Embryonic facial prominence (tissue), 1 donor: Measurements from ENCODE around the gene ASIC1.
A peak's percentile ranks its signal among the peaks of the same experiment; 100 is the strongest.

Source experiments
- DNase-seq: peaks from one replicate; pipeline ENCODE4 v3.0.0-alpha.2; 2016; ENCODE audit errors: extremely low spot score

ASIC1 gene

DNA sequence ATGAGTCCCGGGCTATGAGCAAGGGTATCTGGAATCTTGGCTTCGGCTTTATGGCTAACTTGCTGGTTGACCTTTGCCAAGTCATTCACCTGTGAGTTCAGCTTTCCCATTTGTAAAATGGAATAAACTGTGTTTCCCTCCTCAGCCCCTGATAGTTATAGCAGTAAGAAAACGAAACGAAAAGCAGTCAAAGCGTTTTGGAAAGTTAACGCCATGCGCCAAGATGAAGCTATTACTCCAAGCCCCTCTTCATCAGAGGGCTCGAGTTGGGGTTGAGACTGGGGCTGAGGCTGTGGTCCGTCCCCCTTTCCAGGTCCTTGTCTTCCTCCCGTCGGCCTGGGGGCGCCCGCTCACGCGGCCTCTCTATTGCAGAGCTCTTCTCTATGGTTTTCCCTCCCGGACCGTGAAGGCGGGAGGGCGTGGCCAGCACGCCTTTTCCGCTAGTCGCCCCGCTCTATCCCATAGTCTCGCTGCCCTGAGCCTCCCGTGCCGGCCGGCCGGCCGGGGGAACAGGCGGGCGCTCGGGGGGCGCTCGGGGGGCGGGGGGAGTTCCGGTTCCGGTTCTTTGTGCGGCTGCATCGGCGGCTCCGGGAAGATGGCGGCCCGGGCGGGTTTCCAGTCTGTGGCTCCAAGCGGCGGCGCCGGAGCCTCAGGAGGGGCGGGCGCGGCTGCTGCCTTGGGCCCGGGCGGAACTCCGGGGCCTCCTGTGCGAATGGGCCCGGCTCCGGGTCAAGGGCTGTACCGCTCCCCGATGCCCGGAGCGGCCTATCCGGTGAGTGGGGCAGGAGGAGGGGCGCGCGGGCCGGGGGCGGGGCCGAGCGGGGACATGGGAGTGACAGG, 27.6 kb downstream of the ASIC1 start, which contains the start of gene SMARCD1:
SMARCD1 (plus strand) TSS at position 568 of the 840 bp plus-strand sequence; CDS start at position 596, 28 bp downstream.
- peak; percentile 91 for DNase-seq

DNA sequence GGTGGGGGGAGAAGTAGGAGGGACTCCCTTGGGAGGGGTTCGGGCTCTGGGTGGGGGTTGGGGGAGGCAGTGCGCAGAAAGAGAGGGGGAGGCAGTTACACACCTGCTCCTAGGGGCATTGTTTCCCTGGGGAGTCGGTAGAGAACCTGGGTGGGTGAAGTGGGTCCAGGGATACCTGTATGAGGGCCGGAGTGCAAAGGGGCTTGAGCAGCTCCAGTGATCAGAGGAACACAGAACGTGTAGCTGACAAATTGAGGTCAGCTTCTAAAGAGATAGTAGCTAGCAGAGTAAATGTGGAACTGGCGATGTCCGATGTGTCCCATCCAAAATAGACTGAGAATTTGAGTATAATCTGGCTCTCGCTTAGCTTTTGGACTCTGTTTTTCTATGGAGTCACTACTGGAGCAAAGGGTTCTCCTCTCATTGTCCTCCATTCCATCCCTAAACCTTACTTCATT, 28.2 kb downstream of the ASIC1 start:
- no peak for DNase-seq

DNA sequence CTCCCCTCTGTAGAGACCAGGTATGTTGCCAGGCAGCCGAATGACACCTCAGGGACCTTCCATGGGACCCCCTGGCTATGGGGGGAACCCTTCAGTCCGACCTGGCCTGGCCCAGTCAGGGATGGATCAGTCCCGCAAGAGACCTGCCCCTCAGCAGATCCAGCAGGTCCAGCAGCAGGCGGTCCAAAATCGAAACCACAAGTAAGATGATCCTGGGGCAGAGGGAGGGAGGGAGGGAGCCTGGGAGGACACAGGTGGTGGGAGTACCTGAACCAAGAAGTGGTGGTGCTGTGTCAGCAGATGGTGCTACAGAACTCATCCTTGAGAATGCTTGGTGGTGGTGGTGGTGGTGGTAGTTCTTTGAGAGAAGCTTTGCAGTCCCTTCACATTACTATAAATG, 28.8 kb downstream of the ASIC1 start:
- DNase-seq, result no peak

DNA sequence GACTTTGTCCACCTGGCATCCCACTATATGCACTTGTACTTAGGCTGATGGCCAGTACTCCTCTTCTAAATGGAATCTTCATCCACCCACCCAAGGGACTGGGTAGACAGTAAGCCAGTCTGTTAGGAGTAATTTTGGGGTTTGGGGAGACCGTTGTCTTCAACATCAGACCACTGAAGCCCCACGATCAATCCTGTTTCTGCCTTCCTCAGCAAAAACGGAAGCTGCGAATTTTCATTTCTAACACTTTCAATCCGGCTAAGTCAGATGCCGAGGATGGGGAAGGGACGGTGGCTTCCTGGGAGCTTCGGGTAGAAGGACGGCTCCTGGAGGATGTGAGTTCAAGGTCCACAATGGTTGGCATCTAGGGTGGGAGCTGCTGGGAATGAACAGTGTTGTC, 29.8 kb downstream of the ASIC1 start:
- no peak for DNase-seq

DNA sequence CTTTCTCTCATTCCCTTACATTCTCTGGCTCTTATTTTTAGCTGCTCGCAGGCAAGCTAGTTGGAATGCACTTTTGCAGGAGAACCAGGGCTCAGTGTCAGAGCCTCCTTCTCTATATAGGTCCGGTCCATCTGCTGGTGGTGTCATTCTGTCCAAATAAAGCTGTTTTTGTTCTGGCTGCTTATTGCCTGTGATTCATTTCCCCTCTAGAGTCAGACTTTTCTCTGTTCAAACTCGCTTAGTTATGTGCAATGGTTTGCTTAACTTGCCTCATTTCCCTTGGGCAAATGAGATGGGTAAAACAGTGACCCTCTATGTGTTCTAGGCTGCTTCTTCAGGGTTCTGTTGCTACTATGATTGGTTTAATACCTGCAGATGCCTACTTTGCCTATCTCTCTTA, 30.6 kb downstream of the ASIC1 start:
- DNase-seq, result no peak

DNA sequence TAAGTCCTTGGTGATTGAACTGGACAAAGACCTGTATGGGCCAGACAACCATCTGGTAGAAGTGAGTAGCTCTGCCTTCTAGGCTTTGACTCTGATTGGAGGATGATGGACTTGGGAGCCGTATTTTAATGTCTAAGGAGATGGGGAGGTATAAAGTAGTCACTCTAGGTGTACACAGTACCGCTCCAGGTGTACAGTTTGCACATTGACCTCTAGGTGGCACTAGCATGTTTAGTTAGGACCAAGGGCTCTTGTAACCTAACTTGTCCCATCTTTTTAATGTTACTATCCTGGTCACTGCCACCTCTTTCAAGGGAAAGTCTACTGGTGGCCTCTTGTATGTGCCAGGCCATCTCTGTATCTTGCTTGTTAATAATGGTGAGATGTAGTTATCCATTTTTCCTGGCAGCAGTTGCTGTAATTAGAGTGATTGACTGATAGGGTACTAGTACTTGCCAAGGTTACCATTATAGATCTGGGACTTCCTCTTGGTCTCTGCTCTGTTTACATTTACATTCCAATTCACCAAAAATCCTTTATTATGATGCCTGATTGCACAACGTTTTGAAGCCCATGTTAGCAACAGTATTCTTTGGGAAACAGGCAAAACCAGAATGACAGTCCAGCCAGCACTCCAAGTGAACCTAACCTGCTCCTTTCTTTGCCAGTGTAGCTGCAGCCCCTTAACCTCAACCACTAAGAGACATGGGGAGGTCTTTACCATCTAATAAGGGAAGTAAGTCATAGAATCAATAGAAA, 31.4 kb downstream of the ASIC1 start:
- no peak for DNase-seq

DNA sequence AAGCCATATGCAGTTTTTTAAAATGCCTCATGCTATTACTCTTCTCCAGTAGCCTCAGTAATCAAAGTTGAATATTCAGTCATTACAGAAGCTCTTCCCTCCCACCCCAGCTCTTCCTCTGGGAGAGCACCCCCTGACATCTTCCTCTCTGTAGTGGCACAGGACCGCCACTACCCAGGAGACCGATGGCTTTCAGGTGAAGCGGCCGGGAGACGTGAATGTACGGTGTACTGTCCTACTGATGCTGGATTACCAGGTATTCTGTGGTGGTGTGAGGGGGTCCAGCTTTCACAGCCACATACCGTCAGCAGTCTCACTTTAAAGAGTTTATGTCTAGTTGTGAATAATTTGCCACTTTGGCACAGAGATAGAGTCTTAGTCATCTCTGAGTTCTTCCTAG, 32.3 kb downstream of the ASIC1 start:
- no peak for DNase-seq

DNA sequence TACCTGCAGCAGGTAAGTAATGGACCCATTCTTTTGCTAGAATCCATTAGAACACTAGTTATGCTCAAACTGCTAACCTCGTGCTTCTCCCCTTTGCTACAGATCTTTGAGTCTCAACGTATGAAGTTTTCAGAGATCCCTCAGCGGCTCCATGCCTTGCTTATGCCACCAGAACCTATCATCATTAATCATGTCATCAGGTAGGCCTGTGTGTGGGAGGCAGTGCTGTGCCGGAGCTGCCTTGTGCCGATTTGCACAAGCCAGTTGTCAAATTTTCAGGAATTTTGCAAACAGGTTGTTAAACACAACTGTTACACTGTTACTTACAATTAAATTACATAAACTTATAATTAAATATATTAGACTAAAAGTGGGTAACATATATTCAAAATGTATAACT, 33.0 kb downstream of the ASIC1 start:
- no peak for DNase-seq

DNA sequence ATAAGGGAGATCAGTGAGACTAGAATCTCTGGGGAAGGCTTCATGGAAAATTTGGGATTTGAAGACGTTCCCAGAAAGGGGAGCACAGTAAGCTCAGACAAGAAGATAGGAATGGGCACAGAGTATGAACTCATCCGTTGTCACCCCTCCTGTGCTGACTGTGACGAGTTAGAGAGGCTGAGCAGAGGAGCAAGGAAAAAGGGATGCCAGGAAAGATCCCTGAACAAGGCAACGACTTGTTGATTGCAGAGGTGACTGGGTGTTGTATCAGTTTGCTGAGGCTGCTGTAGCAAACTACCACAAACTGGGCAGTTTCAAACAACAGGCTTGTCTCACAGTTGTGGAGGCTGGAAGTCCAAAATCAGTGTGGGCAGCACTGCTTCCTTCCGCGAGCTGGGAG, 40.6 kb downstream of the ASIC1 start:
- no peak for DNase-seq

DNA sequence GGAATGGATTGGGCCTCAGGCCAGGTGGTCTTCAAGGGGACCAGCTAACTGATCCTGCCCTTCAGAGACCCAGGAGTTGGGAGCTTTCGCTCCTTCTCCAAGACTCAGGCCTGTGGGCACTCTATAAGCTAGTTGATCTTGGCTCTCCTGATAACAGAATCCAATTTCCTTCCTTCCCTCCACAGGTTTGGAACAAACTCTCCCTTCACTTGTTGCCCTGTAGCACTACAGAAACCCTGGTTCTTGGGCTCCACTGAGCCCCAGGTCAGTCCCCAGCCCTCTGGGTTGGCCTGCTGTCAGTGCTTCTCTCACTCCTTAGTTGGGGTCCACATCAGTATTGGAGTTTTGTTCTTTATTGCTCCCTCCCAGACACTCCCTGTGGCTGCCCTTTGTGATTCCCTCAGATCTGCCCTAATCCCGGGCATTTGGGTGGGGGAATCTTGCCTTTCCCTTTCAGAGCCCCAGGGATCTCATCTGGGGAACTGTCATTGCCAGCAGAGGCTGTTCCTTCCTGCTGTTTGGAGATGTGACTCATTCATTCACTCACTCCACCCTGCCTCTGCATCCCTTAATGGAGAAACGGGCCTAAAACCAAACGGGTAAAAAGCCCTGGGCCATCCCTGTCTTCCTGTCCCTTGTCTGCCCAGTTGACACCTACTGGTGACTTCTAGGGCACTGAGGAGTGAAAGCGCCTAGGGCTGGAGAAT, 42.1 kb downstream of the ASIC1 start:
- no peak for DNase-seq

DNA sequence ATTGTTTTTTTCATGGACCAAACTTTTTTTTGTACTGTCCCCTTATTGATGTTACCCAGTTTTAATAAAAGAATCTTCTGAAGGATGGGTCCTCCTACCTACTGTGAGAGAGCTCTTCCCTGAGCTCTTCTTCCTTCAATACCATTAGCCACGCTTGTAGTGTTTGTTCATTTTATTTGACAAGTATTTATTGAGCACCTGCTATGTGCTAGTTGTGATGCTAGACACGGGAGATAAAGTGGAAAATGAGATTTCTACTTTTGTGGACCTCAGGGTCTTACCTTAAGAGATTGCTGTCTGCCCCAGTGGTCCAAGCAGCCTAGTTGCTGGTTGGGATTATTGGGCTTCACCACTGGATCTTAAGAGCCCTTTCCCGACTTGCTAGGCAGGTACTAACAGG, 43.2 kb downstream of the ASIC1 start:
- no peak for DNase-seq

DNA sequence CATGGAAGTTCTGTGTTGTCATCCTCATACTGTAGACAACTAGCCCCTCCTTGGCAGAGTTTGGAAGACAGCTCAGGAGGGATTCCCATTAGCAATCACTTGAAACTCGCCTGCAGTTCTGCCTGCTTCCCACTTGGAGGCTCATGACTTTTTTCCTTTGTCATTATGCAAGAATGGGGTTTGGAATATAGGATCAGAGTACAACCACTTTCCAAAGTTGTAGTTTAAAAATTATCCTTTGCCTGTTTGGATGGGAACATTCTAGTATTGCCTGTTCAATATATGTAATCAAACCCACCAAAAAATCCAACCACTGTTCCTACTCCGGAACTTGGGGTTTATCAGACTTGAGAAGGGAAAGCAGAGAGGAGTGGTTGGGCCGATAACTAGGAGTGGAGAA, 44.3 kb downstream of the ASIC1 start:
- no peak for DNase-seq

DNA sequence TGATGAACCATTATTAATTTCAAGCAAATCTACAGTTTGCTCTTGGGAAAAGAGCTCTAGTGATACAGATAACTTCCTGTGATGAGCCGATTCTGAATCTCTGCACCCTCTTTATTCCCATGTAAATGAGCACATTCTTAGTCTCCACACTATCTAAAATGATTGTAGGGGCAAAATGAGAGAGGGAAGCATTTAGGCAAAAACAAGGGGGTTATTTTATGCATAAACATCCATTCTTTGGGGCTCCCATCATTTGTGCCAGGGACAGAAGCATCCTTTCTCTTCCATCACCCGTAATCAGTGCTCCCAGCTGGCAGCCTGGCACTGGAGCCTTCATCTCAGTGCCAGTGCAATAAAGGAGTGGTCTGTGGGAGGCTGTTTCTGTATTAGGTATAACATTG, 44.7 kb downstream of the ASIC1 start:
- no peak for DNase-seq

DNA sequence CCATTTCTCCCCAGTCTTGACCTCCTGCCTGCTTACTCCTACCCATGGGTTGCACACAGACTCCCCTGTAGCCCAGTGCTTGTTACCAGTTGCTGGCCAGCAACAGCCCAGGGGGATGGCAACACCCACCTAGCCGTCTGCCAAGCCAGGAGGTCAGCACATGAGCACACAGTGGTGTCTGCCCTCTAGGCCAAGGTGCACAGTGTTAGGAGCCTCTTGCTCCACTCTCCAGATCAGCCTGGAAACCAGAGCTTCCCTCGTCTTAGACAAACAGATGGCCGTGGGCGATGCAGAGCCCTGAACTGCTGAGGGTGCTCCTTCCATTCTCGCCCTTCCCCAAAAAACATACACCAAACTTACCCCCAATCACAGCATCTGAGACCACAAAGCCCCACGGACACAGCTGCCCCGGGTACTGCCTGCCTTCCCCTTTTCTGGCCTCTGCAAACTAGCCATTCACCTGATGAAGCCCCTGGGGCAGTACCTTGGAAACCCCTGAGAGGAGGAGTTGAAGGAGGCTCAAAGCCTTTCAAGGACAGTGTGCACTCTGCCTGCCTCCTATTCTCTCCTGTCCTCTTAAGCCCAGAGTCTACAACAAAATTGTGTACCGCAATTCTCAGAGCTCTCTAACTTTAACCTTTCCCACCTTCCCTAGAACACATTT, 45.4 kb downstream of the ASIC1 start:
- no peak for DNase-seq

DNA sequence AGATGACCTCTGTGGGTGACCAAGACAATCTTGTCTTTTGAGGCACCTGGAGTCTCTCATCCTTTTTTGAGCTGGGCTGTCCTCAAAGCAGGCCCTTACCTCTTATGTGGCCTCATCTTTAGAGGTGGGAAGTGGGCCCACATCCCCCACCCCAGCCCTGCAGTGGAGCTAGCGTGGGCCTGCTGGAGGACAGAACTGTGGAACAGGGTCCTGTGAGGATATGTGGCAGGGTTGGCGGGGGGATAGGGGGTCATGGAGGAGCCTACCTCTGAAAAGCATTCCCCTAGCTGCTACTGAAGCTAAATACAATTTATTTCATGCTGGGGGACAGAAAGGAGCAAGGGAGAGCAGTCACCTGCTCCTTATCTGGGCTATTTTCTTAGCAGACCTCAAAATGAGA, 46.0 kb downstream of the ASIC1 start:
- no peak for DNase-seq

DNA sequence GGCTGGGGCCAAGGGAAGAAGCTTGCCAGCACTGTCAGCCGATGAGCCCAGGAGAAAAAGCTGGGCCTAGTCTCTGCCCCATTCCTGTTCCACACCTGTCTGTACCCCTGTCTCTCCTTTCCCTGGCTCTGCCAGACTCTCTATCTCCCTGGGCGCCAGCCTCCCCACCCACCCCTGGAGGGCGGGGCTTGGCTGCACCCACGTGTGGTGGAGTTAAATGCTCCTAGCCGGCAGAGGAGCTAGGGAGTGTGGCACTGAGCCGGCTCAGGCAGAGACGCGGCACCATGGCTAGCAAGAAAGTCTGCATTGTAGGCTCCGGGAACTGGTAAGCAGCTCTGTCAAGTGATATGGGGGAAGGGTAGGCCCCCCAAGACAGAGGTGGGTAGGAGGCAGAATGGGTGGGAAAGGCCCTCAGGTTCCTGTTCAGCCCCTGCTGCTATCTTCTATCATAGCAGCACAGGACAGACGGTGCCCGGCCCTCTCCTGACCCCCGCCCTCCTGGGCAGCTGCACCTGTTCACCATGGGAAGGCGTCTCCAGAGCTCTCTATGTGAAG, 46.4 kb downstream of the ASIC1 start, which contains the start of gene GPD1:
GPD1 (plus strand) TSS at position 242 of the 555 bp plus-strand sequence; CDS start at position 285, 43 bp downstream.
- DNase-seq, result no peak

DNA sequence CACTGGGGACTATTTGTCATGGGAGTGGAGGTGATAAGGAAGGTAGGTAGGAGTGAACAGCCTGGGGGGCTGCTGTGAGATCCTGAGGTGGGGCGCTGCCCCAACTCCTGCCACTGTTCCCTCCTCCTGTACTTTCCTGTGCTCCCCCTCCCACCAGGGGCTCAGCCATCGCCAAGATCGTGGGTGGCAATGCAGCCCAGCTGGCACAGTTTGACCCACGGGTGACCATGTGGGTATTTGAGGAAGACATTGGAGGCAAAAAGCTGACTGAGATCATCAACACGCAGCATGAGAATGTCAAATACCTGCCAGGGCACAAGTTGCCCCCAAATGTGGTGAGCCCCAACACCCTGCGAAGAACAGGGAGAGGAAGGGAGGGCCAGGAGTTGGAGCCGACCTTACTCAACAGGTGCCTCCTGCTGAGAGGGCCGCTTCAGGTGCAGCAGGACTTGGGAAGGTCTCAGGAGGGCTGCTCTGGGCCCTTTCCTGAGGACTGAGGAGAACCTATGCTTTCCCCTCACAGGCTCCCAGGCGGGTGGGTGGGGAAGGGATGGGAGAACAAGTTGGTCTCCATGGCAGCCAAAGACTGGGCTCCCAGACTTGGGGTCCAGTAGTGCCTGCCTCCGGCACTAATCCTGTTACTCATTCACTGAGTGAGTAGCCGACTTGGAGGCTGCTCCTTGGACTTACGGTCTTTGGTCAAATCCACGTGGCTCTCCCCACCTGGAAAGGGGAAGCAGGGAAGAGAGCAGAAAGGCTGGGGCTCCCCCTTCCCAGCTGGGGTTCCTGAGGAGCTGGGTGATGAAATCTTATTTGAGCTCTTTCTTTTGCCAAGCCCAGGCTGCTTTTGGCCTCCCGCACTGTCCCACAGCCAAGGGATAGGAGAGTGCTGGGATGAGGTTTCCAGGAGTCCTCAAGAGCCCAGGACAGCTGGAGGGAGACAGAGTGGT, 47.3 kb downstream of the ASIC1 start:
- no peak for DNase-seq

DNA sequence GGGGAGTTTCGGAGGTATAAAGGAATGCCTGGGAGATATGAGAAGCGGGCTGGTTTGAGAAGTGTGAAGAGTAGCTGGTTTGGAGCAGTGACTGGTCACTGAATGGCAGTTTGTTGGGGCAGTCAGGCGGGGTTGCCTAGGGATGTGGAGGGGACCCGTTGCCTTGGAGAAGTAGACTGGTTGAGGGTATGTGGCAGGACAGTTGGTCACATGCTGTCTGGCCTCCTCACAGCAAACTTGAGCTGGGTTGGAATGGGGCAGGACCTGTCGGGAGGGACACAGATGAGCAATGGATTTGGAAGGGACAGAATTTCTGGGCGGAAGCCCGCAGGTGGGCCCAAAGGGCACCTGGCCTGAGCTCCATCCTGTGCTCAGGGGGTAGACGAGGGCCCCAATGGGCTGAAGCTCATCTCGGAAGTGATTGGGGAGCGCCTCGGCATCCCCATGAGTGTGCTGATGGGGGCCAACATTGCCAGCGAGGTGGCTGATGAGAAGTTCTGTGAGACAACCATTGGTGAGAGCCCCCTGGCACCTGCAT, 48.6 kb downstream of the ASIC1 start:
- no peak for DNase-seq

DNA sequence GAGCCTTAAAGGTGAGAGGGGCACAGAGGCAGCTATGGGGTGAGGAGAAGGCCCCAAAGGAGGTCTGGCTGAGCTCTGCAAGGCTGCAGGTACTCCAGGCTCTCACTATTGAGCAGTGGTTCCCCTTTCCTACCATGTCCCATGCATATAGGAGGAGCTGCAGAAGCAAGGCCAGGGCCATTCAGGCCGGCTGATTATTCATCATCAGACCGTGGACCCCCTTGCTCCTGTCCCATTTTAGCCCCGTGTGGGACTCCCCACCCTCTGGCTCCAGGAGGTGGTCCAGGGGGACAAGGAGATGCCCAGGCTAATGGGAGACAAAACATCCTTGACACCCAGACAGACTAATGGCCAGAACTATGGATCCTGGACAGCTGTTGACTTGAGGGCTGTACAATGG, 49.5 kb downstream of the ASIC1 start:
- DNase-seq, result no peak
